ENCODE data around the gene DBR1. TPM values are rescaled to one million over a fixed set of nuclear protein-coding genes. Genes with fewer than 3 reads are reported as not detected.

DBR1 gene
- 13.1 TPM for polyA plus RNA-seq (2013, experiment 1 of 2)
- polyA plus RNA-seq (2013, experiment 2 of 2): 13.4 TPM

GRCh38 chr3:138174421-138175131 is at the start of gene DBR1:
TSS of gene DBR1 (minus strand) at chr3:138174921. CDS start at chr3:138174795, 126 bp downstream.
- H4K8ac ChIP-seq (ENCODE audit: low read depth, low read length): peak within 1 kb of the TSS; percentile 98
- peak within 1 kb of the TSS; percentile 96 for H3K56ac ChIP-seq (ENCODE audit: low read length)
- H3K4me2 ChIP-seq (ENCODE audit: low read length): peak within 1 kb of the TSS; percentile 30
- no peaks in the 10 kb centered on the region for H3K27me3 ChIP-seq (ENCODE audit: insufficient read depth, low read length, poor library complexity)
- H3K79me1 ChIP-seq (ENCODE audit: low read length): no peaks in the 10 kb centered on the region
- H2AK5ac ChIP-seq (ENCODE audit: low read length): no peak within 1 kb of the TSS
- H3K4me1 ChIP-seq (ENCODE audit: control insufficient read depth, low read depth, low read length): no peaks in the 10 kb centered on the region
- peak within 1 kb of the TSS; percentile 74 for H2BK5ac ChIP-seq (ENCODE audit: low read length)
- H3K4ac ChIP-seq (ENCODE audit: low read depth, low read length): peak within 1 kb of the TSS; percentile 91
- no peaks in the 10 kb centered on the region for H3K36me3 ChIP-seq (ENCODE audit: control insufficient read depth, insufficient read depth, low read length)
- peak; percentile 92 for DNase-seq
- no peak within 1 kb of the TSS for H2BK15ac ChIP-seq (replicated peaks; ENCODE audit: low read depth)
- H3K9ac ChIP-seq (ENCODE audit: low read length): peak within 1 kb of the TSS; percentile 90
- H2BK120ac ChIP-seq (ENCODE audit: low read depth, low read length): peak within 1 kb of the TSS; percentile 46
- WGBS (ENCODE audit: extremely low coverage, insufficient coverage, low lambda C conversion rate): no CpG with 5 or more reads among the region's 38 CpGs
- peak within 1 kb of the TSS; percentile 21 for H4K5ac ChIP-seq (ENCODE audit: low read length)
- peak within 1 kb of the TSS; percentile 90 for H3K4me3 ChIP-seq (ENCODE audit: low read length)
- H3K18ac ChIP-seq (ENCODE audit: low read length): peak within 1 kb of the TSS; percentile 16
- no peak within 1 kb of the TSS for H3K23ac ChIP-seq (ENCODE audit: low read length)
- H3K27ac ChIP-seq (ENCODE audit: low read depth, low read length): peak within 1 kb of the TSS; percentile 4
- peaks cover 7% of the 10 kb centered on the region for H3K79me2 ChIP-seq (ENCODE audit: control insufficient read depth, insufficient read depth, low read length)

- no peak overlapping the region for H4K8ac ChIP-seq (ENCODE audit: low read depth, low read length)
- no CpG with 5 or more reads among the region's 2 CpGs for WGBS (ENCODE audit: extremely low coverage, insufficient coverage, low lambda C conversion rate)
- H3K36me3 ChIP-seq (ENCODE audit: control insufficient read depth, insufficient read depth, low read length): peaks cover 6% of the 10 kb centered on the region
- H3K79me2 ChIP-seq (ENCODE audit: control insufficient read depth, insufficient read depth, low read length): peaks cover 2% of the 10 kb centered on the region
- H3K4ac ChIP-seq (ENCODE audit: low read depth, low read length): no peak overlapping the region
- no peak overlapping the region for H2BK120ac ChIP-seq (ENCODE audit: low read depth, low read length)
- H3K27me3 ChIP-seq (ENCODE audit: insufficient read depth, low read length, poor library complexity): no peaks in the 10 kb centered on the region
- no peak overlapping the region for H3K4me2 ChIP-seq (ENCODE audit: low read length)
- H2BK15ac ChIP-seq (replicated peaks; ENCODE audit: low read depth): no peak overlapping the region
- H3K9ac ChIP-seq (ENCODE audit: low read length): no peak overlapping the region
- H3K79me1 ChIP-seq (ENCODE audit: low read length): no peaks in the 10 kb centered on the region
- H3K56ac ChIP-seq (ENCODE audit: low read length): no peak overlapping the region
- no peak for DNase-seq
- no peak overlapping the region for H3K27ac ChIP-seq (ENCODE audit: low read depth, low read length)
- no peak overlapping the region for H2AK5ac ChIP-seq (ENCODE audit: low read length)
- no peak overlapping the region for H3K18ac ChIP-seq (ENCODE audit: low read length)
- no peak overlapping the region for H3K4me3 ChIP-seq (ENCODE audit: low read length)
- no peak overlapping the region for H3K23ac ChIP-seq (ENCODE audit: low read length)
- no peak overlapping the region for H4K5ac ChIP-seq (ENCODE audit: low read length)
- H3K4me1 ChIP-seq (ENCODE audit: control insufficient read depth, low read depth, low read length): no peaks in the 10 kb centered on the region
- no peak overlapping the region for H2BK5ac ChIP-seq (ENCODE audit: low read length)
These were observed 48.2 kb upstream of the DBR1 start for GRCh38 chr3:138222942-138223287.

- Histone ChIP-seq H3K4me3 (ENCODE audit: low read length) (no peak overlapping the region), H2BK5ac (ENCODE audit: low read length) (no peak overlapping the region), H2AK5ac (ENCODE audit: low read length) (no peak overlapping the region), H3K4me1 (ENCODE audit: control insufficient read depth, low read depth, low read length) (no peaks in the 10 kb centered on the region), H4K8ac (ENCODE audit: low read depth, low read length) (no peak overlapping the region), H3K18ac (ENCODE audit: low read length) (no peak overlapping the region), H3K9ac (ENCODE audit: low read length) (no peak overlapping the region), H3K56ac (ENCODE audit: low read length) (no peak overlapping the region), H2BK15ac (replicated peaks; ENCODE audit: low read depth) (no peak overlapping the region), H3K4ac (ENCODE audit: low read depth, low read length) (no peak overlapping the region), H3K79me2 (ENCODE audit: control insufficient read depth, insufficient read depth, low read length) (peaks cover 2% of the 10 kb centered on the region), H4K5ac (ENCODE audit: low read length) (no peak overlapping the region), H3K79me1 (ENCODE audit: low read length) (no peaks in the 10 kb centered on the region), H3K27me3 (ENCODE audit: insufficient read depth, low read length, poor library complexity) (no peaks in the 10 kb centered on the region), H3K4me2 (ENCODE audit: low read length) (no peak overlapping the region), H3K36me3 (ENCODE audit: control insufficient read depth, insufficient read depth, low read length) (peaks cover 6% of the 10 kb centered on the region), H3K23ac (ENCODE audit: low read length) (no peak overlapping the region), H2BK120ac (ENCODE audit: low read depth, low read length) (no peak overlapping the region), H3K27ac (ENCODE audit: low read depth, low read length) (no peak overlapping the region)
- no peak for DNase-seq
- no CpG with 5 or more reads among the region's 2 CpGs for WGBS (ENCODE audit: extremely low coverage, insufficient coverage, low lambda C conversion rate)
These were observed 47.6 kb upstream of the DBR1 start for GRCh38 chr3:138222131-138222941.

- Histone ChIP-seq H3K56ac (ENCODE audit: low read length) (no peak overlapping the region), H3K36me3 (ENCODE audit: control insufficient read depth, insufficient read depth, low read length) (peaks cover 6% of the 10 kb centered on the region), H3K27me3 (ENCODE audit: insufficient read depth, low read length, poor library complexity) (no peaks in the 10 kb centered on the region), H3K23ac (ENCODE audit: low read length) (no peak overlapping the region), H3K79me2 (ENCODE audit: control insufficient read depth, insufficient read depth, low read length) (peaks cover 2% of the 10 kb centered on the region), H2AK5ac (ENCODE audit: low read length) (no peak overlapping the region), H3K4me2 (ENCODE audit: low read length) (no peak overlapping the region), H2BK5ac (ENCODE audit: low read length) (no peak overlapping the region), H2BK15ac (replicated peaks; ENCODE audit: low read depth) (no peak overlapping the region), H3K79me1 (ENCODE audit: low read length) (peaks cover 2% of the 10 kb centered on the region), H4K8ac (ENCODE audit: low read depth, low read length) (no peak overlapping the region), H3K4me3 (ENCODE audit: low read length) (no peak overlapping the region), H3K9ac (ENCODE audit: low read length) (no peak overlapping the region), H4K5ac (ENCODE audit: low read length) (no peak overlapping the region), H3K18ac (ENCODE audit: low read length) (no peak overlapping the region), H3K4ac (ENCODE audit: low read depth, low read length) (no peak overlapping the region), H2BK120ac (ENCODE audit: low read depth, low read length) (no peak overlapping the region), H3K4me1 (ENCODE audit: control insufficient read depth, low read depth, low read length) (no peaks in the 10 kb centered on the region), H3K27ac (ENCODE audit: low read depth, low read length) (no peak overlapping the region)
- WGBS (ENCODE audit: extremely low coverage, insufficient coverage, low lambda C conversion rate): no CpG with 5 or more reads among the region's 4 CpGs
- DNase-seq: no peak
These were observed 46.1 kb upstream of the DBR1 start for GRCh38 chr3:138220788-138221187.

GRCh38 chr3:138220242-138220641 is 45.5 kb upstream of the DBR1 start:
- H3K4ac ChIP-seq (ENCODE audit: low read depth, low read length): no peak overlapping the region
- no peak overlapping the region for H2BK15ac ChIP-seq (replicated peaks; ENCODE audit: low read depth)
- peaks cover 4% of the 10 kb centered on the region for H3K36me3 ChIP-seq (ENCODE audit: control insufficient read depth, insufficient read depth, low read length)
- no peak overlapping the region for H2BK120ac ChIP-seq (ENCODE audit: low read depth, low read length)
- H3K56ac ChIP-seq (ENCODE audit: low read length): no peak overlapping the region
- H3K27ac ChIP-seq (ENCODE audit: low read depth, low read length): no peak overlapping the region
- no peak overlapping the region for H3K9ac ChIP-seq (ENCODE audit: low read length)
- no peak overlapping the region for H4K8ac ChIP-seq (ENCODE audit: low read depth, low read length)
- H3K79me1 ChIP-seq (ENCODE audit: low read length): peaks cover 2% of the 10 kb centered on the region
- DNase-seq: peak; percentile 21
- H4K5ac ChIP-seq (ENCODE audit: low read length): no peak overlapping the region
- no peaks in the 10 kb centered on the region for H3K4me1 ChIP-seq (ENCODE audit: control insufficient read depth, low read depth, low read length)
- no peak overlapping the region for H2BK5ac ChIP-seq (ENCODE audit: low read length)
- H3K4me3 ChIP-seq (ENCODE audit: low read length): no peak overlapping the region
- no peak overlapping the region for H2AK5ac ChIP-seq (ENCODE audit: low read length)
- H3K27me3 ChIP-seq (ENCODE audit: insufficient read depth, low read length, poor library complexity): no peaks in the 10 kb centered on the region
- no CpG with 5 or more reads among the region's 1 CpG for WGBS (ENCODE audit: extremely low coverage, insufficient coverage, low lambda C conversion rate)
- no peak overlapping the region for H3K18ac ChIP-seq (ENCODE audit: low read length)
- H3K4me2 ChIP-seq (ENCODE audit: low read length): no peak overlapping the region
- H3K23ac ChIP-seq (ENCODE audit: low read length): no peak overlapping the region
- peaks cover 2% of the 10 kb centered on the region for H3K79me2 ChIP-seq (ENCODE audit: control insufficient read depth, insufficient read depth, low read length)
